Parathyroid adenoma (tissue), 2 donors: ENCODE measurements around the gene MRPL53.

Experiments used
- H2AFZ ChIP-seq: fragments of 300-600 bp; sonication (generic); one replicate; pipeline ENCODE4 v1.7.0; 2017; ENCODE audit warnings: antibody characterized with exemption, mild to moderate bottlenecking
- H3K27ac ChIP-seq: fragments of 300-600 bp; sonication (generic); one replicate; pipeline ENCODE4 v1.7.0; 2017
- H3K27me3 ChIP-seq: fragments of 300-600 bp; sonication (generic); one replicate; pipeline ENCODE4 v1.7.0; 2017; ENCODE audit warnings: low read length; ENCODE audit not compliant: control insufficient read depth, insufficient read depth
- H3K36me3 ChIP-seq: fragments of 300-600 bp; sonication (generic); one replicate; pipeline ENCODE4 v1.7.0; 2017; ENCODE audit warnings: low read length; ENCODE audit not compliant: control insufficient read depth, insufficient read depth
- H3K4me1 ChIP-seq: fragments of 300-600 bp; sonication (generic); one replicate; pipeline ENCODE4 v1.7.0; 2017; ENCODE audit warnings: control low read depth
- H3K4me2 ChIP-seq: fragments of 300-600 bp; sonication (generic); one replicate; pipeline ENCODE4 v1.7.0; 2017; ENCODE audit warnings: low read length
- H3K4me3 ChIP-seq: fragments of 300-600 bp; sonication (generic); one replicate; pipeline ENCODE4 v1.7.0; 2017; ENCODE audit warnings: low read depth, low read length
- H3K79me2 ChIP-seq: fragments of 300-600 bp; sonication (generic); one replicate; pipeline ENCODE4 v1.7.0; 2017; ENCODE audit warnings: control low read depth
- H3K9ac ChIP-seq: fragments of 300-600 bp; sonication (generic); one replicate; pipeline ENCODE4 v1.7.0; 2017; ENCODE audit warnings: mild to moderate bottlenecking
- H3K9me3 ChIP-seq: fragments of 300-600 bp; sonication (generic); one replicate; pipeline ENCODE4 v1.7.0; 2017; ENCODE audit warnings: low read length; ENCODE audit not compliant: control insufficient read depth
- CTCF ChIP-seq: fragments of 300-600 bp; sonication (generic); IDR thresholded peaks from one replicate; pipeline ENCODE4 v1.7.0; 2017; ENCODE audit warnings: antibody characterized with exemption, mild to moderate bottlenecking
- donor health status: primary hyperparathyroidism.

Gene MRPL53

GRCh38 chr2:74428675-74429074 lies 43.8 kb downstream of the MRPL53 start:
- no peak for TF ChIP-seq CTCF
- Histone ChIP-seq H3K27ac (no peak overlapping the region), H3K79me2 (peaks cover 3% of the 10 kb centered on the region), H3K4me3 (no peak overlapping the region), H3K9ac (no peak overlapping the region), H3K4me1 (no peaks in the 10 kb centered on the region), H3K36me3 (no peaks in the 10 kb centered on the region), H3K4me2 (no peak overlapping the region), H3K27me3 (no peaks in the 10 kb centered on the region), H2AFZ (no peak overlapping the region), H3K9me3 (no peaks in the 10 kb centered on the region)

- Histone ChIP-seq H3K9ac (no peak overlapping the region), H3K79me2 (peaks cover 2% of the 10 kb centered on the region), H3K4me1 (no peaks in the 10 kb centered on the region), H3K4me3 (no peak overlapping the region), H3K4me2 (no peak overlapping the region), H2AFZ (no peak overlapping the region), H3K36me3 (no peaks in the 10 kb centered on the region), H3K27ac (no peak overlapping the region), H3K27me3 (no peaks in the 10 kb centered on the region), H3K9me3 (no peaks in the 10 kb centered on the region)
- TF ChIP-seq CTCF, result no peak
Measured at GRCh38 chr2:74427551-74427950, 44.9 kb downstream of the MRPL53 start.

GRCh38 chr2:74426181-74426758 lies 46.2 kb downstream of the MRPL53 start:
- Histone ChIP-seq H3K27ac (no peak overlapping the region), H3K79me2 (no peaks in the 10 kb centered on the region), H3K9ac (no peak overlapping the region), H3K4me1 (no peaks in the 10 kb centered on the region), H2AFZ (no peak overlapping the region), H3K9me3 (no peaks in the 10 kb centered on the region), H3K4me3 (no peak overlapping the region), H3K36me3 (no peaks in the 10 kb centered on the region), H3K4me2 (no peak overlapping the region), H3K27me3 (no peaks in the 10 kb centered on the region)
- no peak for TF ChIP-seq CTCF

GRCh38 chr2:74425523-74425922 lies 47.0 kb downstream of the MRPL53 start:
- Histone ChIP-seq H3K9ac (no peak overlapping the region), H3K27me3 (no peaks in the 10 kb centered on the region), H3K9me3 (no peaks in the 10 kb centered on the region), H3K27ac (no peak overlapping the region), H2AFZ (no peak overlapping the region), H3K4me3 (no peak overlapping the region), H3K79me2 (no peaks in the 10 kb centered on the region), H3K36me3 (no peaks in the 10 kb centered on the region), H3K4me1 (no peaks in the 10 kb centered on the region), H3K4me2 (no peak overlapping the region)
- no peak for TF ChIP-seq CTCF

- no peak overlapping the region for H2AFZ ChIP-seq
- H3K27ac ChIP-seq, result no peak overlapping the region
- H3K4me3 ChIP-seq, result no peak overlapping the region
- H3K4me2 ChIP-seq, result no peak overlapping the region
- no peaks in the 10 kb centered on the region for H3K36me3 ChIP-seq
- no peaks in the 10 kb centered on the region for H3K27me3 ChIP-seq
- no peak for TF ChIP-seq CTCF
- H3K9me3 ChIP-seq, result no peaks in the 10 kb centered on the region
- H3K4me1 ChIP-seq, result no peaks in the 10 kb centered on the region
- no peak overlapping the region for H3K9ac ChIP-seq
- no peaks in the 10 kb centered on the region for H3K79me2 ChIP-seq
Measured at GRCh38 chr2:74424995-74425406, 47.5 kb downstream of the MRPL53 start.
